Ishikawa (cell line): ENCODE results near the gene GRK3.

Experiments used
- CEBPB ChIP-seq: IDR thresholded peaks from 2 replicates; pipeline ENCODE4 v1.6.1; 2012
- CREB1 ChIP-seq: IDR thresholded peaks from 2 replicates; pipeline ENCODE4 v1.6.1; 2012; ENCODE audit warnings: low read depth
- EGR1 ChIP-seq: IDR thresholded peaks from 2 replicates; pipeline ENCODE4 v1.6.1; 2012
- EP300 ChIP-seq: IDR thresholded peaks from 2 replicates; pipeline ENCODE4 v1.6.1; 2012; ENCODE audit warnings: borderline replicate concordance
- FOXM1 ChIP-seq: IDR thresholded peaks from 2 replicates; pipeline ENCODE4 v1.6.1; 2012; ENCODE audit warnings: low read depth, borderline replicate concordance
- MAX ChIP-seq: IDR thresholded peaks from 2 replicates; pipeline ENCODE4 v1.6.1; 2012
- NFIC ChIP-seq: IDR thresholded peaks from 2 replicates; pipeline ENCODE4 v1.6.1; 2012
- RAD21 ChIP-seq: IDR thresholded peaks from 2 replicates; pipeline ENCODE4 v1.6.1; 2012; ENCODE audit warnings: low read depth
- REST ChIP-seq: IDR thresholded peaks from 2 replicates; pipeline ENCODE4 v1.6.1; 2012; ENCODE audit warnings: low read depth, mild to moderate bottlenecking
- TAF1 ChIP-seq: IDR thresholded peaks from 2 replicates; pipeline ENCODE4 v1.6.1; 2012; ENCODE audit warnings: low read depth, mild to moderate bottlenecking
- TCF12 ChIP-seq: IDR thresholded peaks from 2 replicates; pipeline ENCODE4 v1.6.1; 2012; ENCODE audit warnings: low read depth
- TEAD4 ChIP-seq: IDR thresholded peaks from 2 replicates; pipeline ENCODE4 v1.6.1; 2012
- YY1 ChIP-seq: IDR thresholded peaks from 2 replicates; pipeline ENCODE4 v1.6.1; 2012; ENCODE audit warnings: low read depth
- ZBTB7A ChIP-seq: IDR thresholded peaks from 2 replicates; pipeline ENCODE4 v1.6.1; 2012; ENCODE audit warnings: low read depth

- no peak for TF ChIP-seq REST
- TF ChIP-seq MAX, result no peak
- TF ChIP-seq NFIC, result no peak
- no peak for TF ChIP-seq TAF1
- TF ChIP-seq EP300, result no peak
- TF ChIP-seq YY1, result no peak
- no peak for TF ChIP-seq CREB1
- no peak for TF ChIP-seq CEBPB
- TF ChIP-seq FOXM1, result no peak
- TF ChIP-seq TCF12, result no peak
- no peak for TF ChIP-seq EGR1
- no peak for TF ChIP-seq RAD21
- TF ChIP-seq TEAD4, result no peak
- no peak for TF ChIP-seq ZBTB7A
Observed at GRCh38 chr22:25628494-25628893, 64.0 kb downstream of the GRK3 start.
